Stimulated activated CD4-positive, alpha-beta T cell treated with anti-CD3 and anti-CD28 coated beads, Interleukin-12 subunit alpha, Interleukin-12 subunit beta, amount 100 ng/mL, for 48 hours (primary cell): Measurements from ENCODE around the gene CXADR.

Source experiments
- DNase-seq, 3 donors: peaks; one replicate each; pipeline ENCODE4 v3.0.0-alpha.2; 2020; ENCODE audit warnings: low read depth in 2 of 3, low spot score in 1 of 3

Gene CXADR

GRCh38 chr21:17590430-17590829, 77.6 kb downstream of the CXADR start:
- DNase-seq = no peak

DNA sequence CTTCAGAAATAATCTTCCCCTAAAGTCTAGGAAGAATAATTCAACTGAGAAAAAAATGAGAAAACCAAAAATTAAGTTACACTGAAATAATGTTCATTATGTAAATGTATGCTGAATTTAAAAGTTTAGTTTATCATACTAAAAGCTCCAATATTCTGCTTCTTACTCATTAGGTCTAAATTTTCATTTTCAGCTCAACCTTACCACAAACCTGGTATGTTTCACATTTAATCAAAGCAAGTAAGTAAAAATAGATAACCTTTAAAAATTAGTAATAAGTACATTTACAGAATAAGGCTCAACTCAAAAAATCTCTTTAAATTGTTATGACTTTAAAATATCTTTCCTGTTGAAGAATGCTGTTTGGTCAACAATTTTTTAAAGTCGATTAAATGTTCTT, 84.8 kb downstream of the CXADR start:
- DNase-seq = no peak

DNA sequence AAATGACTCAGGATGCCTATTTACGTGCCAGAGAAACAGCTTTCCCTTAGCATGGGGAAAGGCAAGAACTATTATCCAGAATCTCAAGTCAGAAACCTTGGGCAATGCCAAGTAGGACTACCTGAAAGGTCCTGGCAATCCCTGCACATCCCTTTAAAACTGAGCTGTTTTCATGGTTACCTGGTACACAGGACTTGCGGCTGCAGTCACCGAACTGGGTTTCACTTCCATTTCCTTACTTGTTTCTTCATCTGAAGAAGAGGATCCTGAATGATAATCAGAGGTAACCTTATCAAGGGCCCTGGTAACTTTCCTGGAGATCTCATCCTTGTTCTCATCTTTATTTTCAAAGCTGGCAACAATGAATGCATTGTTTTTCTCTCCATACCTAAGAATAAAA, 85.6 kb downstream of the CXADR start:
- no peak for DNase-seq

- DNase-seq = no peak
Observed at GRCh38 chr21:17602874-17603273, 90.0 kb downstream of the CXADR start.

DNA sequence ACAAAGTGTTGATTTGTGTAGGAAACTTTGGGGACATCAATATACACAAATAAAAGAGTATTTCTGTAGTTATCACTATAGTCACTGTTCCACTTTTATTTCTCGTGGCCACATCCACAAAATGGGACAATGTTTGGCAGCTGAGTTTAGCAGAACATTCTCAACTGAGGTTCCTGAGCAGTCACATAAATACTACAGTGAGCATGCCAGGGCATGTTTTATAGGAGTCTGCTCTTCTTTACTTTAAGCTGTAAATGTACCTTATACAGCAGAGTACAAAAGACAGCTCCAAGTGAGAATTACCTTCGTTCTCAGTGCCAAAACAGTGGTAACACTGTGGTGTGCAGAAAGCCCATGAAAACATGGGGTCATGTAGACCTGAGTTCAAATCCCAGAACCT, 94.8 kb downstream of the CXADR start:
- DNase-seq = no peak

DNA sequence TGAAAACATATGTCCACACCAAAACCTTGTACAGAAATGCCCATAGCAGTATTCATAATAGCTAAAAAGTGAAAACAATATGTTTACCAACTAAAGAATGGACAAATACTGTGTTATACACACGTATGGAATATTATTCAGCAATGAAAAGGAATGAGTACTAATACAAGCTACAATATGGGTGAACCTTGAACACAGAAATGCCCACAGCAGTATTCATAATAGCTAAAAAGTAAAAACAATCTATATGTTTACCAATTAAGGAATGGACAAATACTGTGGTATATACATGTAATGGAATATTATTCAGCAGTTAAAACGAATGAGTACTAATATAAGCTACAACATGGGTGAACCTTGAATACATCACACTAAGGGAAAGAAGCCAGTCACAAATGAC, 96.8 kb downstream of the CXADR start:
- no peak for DNase-seq

GRCh38 chr21:17610911-17611310, 98.1 kb downstream of the CXADR start:
- DNase-seq = peak in 1 of 3 donors; percentile 3

- DNase-seq = peak; percentile 67 to 83 (median 72)
Observed at GRCh38 chr21:17611414-17612022, 98.7 kb downstream of the CXADR start.

GRCh38 chr21:17612023-17612564, 99.3 kb downstream of the CXADR start:
- peak in 2 of 3 donors; percentile 3 to 11 for DNase-seq

- DNase-seq = peak; percentile 61 to 80 (median 68)
Observed at GRCh38 chr21:17612565-17613241, 99.9 kb downstream of the CXADR start, which contains the start of gene BTG3. TSS of gene BTG3 (minus strand) at chr21:17612901. CDS start at chr21:17609144, 3,757 bp downstream.

DNA sequence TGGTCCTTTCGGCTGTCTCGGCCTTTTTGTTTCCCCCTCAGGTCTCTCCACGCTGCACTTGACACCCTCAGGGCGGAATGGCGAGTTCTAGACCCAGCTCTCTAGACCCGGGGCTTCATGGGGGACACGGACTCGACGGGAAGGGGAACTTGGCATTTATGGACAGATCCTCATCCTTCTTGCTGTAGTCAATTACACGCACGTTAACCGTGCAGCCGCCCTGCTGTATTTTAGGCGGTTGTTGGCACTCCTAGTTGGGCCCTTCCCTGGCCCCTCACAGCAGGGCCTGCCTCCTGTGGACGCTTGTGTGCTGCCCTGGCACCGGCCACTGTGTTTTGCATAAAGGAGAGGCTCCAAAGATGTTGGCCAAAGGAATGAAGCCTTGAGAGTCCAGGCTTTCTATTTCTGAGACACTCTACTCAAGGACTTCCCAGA, 100.4 kb downstream of the CXADR start:
- DNase-seq = peak in 1 of 3 donors; percentile 2

DNA sequence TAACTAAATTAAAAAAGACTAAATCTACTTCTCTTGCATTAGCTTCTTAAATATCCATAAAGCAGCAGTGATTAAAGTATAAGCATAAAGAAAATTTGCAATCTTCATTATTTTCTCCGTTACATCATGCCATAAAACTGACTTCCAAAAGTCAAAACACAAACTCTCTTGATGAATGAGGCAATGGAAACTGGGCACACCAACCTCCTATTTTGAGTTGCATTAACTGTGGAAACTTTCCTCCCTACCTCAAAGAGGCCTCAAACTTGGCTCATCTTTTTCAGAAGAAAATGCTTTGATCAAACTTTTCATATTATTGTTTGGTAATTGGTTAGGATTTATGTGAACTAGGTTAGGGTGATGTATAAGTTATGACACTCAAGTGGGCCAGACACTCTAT, 104.0 kb downstream of the CXADR start:
- no peak for DNase-seq

DNA sequence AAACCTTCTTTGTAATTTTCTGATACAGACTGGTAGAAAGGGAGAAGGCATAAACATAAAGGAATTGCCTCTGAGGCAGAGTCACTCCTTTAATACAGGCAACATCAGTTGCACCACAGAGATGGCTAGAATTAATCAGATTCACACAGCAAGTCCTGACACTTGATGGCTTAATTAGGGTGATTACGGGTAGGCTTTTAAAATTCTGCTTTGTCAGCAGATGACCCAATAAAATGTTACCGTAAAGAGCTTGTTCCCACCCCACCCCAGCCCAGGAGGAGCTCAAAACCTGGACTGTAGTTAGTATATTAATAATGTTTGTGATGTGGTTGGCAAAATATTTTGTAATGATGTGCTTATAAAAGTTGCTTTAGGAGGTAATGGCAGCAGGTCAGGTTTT, 109.2 kb downstream of the CXADR start:
- DNase-seq = no peak

GRCh38 chr21:17631195-17631594, 118.4 kb downstream of the CXADR start:
- DNase-seq = no peak

DNA sequence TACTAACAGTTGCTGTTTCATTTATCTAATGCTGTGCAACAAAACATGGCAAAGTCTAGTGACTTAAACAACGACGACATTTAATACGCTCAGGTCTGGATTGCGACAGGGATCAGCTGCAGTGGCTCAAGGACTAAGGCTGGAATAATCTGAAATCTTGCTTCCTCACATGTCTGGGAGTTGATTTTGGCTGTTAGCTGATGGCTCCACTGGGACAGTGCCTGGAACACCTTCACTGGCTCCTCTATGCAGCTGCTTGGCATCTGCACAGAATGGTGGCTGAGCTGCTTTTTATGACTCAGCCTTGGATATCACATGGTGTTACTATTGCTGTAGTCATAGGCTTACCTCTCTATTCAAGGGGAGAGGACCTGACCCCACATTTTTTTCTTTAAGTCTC, 123.9 kb downstream of the CXADR start:
- no peak for DNase-seq

- DNase-seq = no peak
Observed at GRCh38 chr21:17640821-17641220, 128.0 kb downstream of the CXADR start.
